Stimulated activated CD4-positive, alpha-beta T cell treated with anti-CD3 and anti-CD28 coated beads, Interleukin-4, amount 100 ng/mL, for 24 hours (primary cell): Measurements from ENCODE around the gene SLC66A3.

ENCODE experiments used
- DNase-seq: peaks from one replicate; pipeline ENCODE4 v3.0.0-alpha.2; 2020

Gene SLC66A3

DNA sequence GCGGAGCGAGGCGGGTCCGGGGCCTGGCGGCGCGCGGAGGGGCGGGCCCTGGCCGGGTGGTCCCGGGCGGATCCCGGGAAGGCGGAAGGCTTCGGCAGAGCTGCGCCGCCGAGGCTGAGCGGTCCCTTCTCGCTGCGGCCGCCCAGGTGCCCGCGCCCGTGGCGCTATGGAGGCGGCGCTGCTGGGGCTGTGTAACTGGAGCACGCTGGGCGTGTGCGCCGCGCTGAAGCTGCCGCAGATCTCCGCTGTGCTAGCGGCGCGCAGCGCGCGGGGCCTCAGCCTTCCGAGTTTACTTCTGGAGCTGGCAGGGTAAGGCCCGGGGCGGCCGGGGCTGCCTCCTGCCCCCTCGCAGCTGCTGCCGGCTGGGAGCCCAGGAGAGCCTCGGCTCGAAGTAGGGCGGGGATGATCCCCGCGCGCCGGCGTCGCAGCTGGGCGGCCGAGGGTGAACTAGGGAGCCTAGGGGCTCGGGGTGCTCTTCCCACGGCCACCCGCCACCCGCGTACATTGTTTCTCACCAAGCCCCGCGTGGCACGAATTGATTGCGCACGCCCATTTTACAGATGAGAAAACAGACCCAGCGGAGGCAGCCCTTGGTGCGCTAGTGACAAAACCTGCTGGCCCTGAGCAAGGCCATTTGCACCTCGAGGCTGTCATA, at the start of gene SLC66A3:
Gene SLC66A3 (plus strand): TSS at position 87 of the 655 bp plus-strand sequence. CDS start 80 bp downstream, at position 167.
- no peak for DNase-seq

DNA sequence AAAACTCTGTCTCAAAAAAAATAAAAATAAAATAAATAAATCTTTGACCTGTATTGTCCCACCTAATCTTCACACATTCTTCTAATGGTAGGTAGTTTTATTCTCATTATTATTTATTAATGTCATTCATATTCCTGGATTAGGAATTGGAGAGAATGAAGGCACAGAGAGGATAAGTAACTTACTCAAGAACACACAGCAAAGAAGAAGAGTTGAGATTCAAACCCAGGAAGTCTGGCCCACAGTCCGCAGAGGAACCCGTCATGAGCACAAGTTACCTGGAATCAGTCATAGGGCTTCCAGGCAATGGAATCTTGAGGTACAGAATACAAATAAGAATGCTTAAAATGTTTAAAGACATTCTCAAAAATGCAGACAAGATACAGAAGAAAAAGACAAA, 46.3 kb upstream of the SLC66A3 start:
- DNase-seq = no peak

GRCh38 chr2:11112870-11113428, 42.3 kb upstream of the SLC66A3 start:
- DNase-seq = no peak

- DNase-seq = no peak
Observed at GRCh38 chr2:11117776-11118175, 37.5 kb upstream of the SLC66A3 start.

DNA sequence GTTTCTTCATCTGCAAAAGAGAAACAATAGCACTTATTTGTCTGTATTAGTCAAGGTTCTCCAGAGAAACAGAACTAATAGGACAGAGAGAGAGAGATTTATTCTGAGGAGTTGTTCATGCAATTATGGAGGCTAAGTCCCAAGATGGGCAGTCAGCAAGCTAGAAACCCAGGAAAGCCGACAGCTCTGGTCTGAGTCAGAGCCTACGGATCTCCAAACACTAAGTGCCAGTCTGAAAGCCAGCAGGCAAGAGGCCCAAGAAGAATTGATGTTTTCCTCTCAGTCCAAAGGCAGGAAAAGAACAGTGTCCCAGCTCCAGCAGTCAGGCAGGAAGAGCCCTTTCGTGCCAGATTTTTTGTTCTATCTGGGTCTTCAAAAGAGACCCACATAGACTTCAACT, 36.5 kb upstream of the SLC66A3 start:
- DNase-seq = no peak

GRCh38 chr2:11121099-11121822, 34.0 kb upstream of the SLC66A3 start:
- no peak for DNase-seq

DNA sequence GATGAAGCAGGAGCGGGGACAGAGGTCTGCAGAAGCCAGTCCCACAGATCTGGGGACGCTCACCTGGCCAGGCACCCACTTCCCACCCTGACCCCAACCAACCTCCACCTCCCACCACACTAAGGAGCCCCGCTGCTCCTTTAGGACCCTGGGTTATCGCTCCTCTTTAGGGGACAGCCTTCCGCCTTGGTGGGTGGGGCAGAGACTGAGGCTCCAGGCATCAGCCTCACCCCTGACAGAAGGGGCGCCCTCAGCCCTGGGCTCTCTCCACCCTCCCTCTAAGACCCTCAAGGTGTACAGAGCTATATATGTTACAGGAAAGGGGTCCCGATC, 33.5 kb upstream of the SLC66A3 start:
- no peak for DNase-seq

DNA sequence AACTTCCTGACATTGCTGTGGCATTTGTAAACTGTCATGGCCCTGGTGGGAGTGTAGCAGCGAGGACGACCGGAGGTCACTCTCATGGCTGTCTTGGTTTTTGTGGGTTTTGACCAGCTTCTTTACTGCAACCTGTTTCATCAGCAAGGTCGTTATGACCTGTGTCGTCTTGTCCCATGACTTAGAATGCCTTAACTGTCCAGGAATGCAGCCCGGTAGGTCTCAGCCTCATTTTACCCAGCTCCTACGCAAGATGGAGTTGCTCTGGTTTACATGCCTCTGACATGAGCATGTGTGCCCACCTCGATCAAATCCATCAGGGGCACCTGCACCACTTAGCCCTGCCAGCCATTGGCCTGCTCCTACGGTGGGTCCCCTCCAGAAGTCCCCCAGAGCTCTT, 32.9 kb upstream of the SLC66A3 start:
- DNase-seq = no peak

DNA sequence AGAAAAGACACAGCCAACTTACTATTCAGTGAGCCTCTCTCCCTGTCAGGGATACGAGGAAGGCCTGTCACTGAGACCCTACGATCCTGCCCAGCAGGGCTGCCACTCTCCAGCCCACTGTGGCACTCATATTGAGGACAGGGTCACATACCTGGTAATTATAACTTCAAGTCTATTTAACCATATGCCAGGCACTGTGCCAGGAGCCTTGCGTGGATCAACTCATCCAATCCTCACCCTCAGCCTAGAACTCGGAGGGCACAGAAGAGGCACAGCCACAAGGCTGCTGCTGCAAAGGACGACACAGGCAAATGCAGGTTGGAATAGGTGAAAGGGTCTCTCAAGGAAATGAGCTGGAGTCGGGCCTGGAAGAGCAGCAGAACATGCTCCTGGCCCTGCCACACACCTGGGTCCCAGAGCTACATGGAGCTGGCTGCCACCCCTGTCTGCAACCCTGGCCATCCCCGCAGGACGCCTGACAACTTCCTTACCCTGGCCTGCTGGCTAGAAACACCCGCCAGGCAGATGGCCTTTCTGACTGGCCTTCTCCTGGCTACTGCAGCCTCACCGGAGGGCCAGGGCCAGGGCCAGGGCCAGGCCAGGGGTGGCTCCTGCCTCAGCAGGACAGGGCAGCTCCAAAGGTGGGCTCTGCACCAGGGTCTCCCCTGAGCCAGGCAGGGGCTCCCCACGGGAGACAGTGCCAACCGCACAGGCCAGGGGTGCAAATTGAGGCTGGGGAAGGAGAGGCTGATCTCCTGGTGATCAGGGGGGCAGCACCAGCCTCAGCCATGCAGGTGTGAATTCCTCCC, 32.1 kb upstream of the SLC66A3 start:
- DNase-seq = no peak

DNA sequence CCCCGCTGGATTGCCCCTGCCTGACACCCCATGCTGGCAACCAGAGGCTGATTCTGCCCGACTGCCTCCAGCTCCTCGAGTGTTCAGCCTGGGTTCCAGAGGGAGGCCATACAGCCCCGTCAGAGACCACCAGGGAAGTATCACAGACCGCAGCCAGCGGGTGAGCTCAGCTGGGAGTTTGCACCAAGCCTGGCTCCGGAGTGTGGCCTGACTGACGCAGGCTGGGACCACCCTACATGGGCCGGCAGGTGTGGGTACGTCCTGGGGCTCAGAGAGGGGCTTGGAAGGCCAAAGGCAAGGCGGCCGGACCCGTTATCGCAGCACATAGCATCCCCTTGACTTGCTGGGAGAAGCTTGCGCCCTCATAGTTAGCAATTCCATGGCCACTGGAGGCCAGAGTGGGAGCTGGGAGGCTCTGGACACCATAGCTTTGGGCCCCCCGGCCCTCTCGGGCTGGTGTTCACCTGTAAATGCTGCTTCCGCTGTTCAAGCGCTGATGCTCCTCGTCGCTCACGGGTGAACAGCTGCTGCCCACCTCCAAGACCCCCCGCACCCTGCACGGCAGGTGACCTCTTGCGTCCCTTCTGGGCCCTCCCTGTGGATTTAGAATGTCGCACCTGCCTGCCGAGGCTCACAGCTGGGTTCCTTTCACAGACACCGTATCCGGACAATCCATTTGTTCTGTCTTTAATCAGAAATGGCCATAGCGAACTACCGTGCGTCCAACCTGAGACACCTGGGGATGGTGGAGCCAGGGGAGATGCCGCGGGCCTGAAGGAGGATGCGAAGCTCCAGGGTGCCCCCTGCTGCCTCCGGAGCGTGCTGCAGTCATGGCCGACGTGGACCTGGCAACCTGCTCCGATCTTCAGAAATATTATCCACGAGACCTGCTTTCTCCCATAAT, 31.2 kb upstream of the SLC66A3 start:
- DNase-seq = peak; percentile 76

- DNase-seq = no peak
Observed at GRCh38 chr2:11124760-11125068, 30.6 kb upstream of the SLC66A3 start.

DNA sequence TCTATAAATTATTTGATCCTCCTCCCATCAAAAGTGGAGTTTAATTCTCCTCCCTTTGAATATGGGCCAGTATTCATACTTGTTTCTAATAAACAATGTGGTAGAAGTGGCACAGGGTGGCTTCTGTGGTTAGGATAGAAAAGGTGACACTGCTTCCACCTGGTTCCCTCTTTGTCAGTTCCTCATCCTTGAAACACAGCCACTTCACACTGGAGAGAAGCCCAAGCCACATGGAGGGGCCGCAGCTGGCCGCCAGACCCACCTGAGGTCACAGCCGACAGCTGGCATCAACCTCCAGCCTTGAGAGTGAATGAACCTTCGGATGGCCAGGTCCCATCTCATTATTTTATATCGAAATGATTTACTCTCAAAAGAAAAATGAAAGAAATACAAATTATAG, 27.5 kb upstream of the SLC66A3 start:
- DNase-seq = no peak

DNA sequence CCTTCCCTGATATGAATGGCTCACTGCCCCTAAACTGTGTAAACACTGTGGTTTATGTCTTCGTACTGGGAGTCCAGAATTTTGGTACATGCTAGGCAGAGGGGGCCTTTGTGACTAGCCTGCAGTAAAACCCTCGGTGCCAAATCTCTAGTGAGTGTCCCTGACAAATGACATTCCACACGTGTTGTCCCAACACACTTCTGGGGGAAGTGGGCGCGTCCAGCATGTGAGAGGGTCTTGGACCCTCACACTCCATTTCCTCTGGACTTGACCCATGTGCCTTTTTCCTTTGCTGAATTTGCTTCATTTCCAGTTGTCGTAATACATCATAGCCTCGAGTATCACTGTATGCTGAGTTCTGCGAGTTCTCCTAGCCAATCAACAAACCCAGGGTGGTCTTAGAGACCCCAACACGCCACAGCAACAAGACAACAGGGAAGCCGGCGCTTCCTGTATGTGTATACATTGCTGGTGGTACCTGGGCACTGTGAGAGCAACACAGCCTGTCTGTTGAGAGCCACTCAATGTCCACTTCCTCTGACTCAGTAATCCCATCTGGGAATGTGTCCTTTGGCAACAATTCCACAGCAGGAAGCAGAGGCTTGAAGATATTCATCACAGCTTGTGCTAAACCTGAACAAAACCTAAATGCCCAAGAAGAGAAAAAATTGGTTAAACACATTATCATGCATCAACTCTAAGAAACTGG, 26.9 kb upstream of the SLC66A3 start:
- DNase-seq = no peak

GRCh38 chr2:11129598-11130449, 25.4 kb upstream of the SLC66A3 start:
- peak; percentile 73 for DNase-seq

DNA sequence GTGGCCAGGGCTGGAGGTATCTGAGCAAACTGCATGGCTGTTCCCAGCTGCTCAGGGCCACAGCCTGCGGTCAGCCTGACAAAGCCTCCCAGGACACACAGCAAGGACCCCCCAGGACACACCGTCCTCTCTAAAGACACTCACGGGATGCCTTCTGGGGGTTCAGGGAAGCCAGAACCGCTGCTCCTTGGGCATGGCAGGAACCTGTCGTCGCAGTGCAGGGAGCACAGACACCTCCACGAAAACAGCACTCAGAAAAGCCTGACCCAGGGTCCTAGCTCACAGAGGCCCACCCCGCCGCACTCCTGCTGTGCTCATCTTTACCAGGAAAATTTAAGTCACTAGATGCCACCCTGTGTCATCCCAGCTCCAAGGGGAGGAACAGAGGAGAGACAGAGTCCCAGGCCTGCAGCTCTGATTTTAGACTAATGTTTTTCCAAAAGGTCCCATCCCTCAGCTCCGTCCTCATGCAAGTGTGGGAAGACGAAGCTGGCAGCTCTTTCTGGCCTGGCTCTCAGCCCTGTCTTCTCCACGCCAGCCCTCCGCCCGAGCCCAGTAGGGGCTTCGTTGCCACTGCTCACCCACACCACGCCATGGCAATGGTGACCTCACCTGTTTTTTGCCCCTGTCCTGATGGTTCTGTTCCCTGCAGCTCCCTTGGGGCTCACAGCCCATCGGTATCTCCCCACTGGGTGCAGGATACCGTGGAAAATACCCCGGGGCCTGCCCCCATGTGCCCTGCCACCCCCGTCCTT, 23.9 kb upstream of the SLC66A3 start:
- DNase-seq = no peak

- no peak for DNase-seq
Observed at GRCh38 chr2:11132036-11132671, 23.1 kb upstream of the SLC66A3 start.

DNA sequence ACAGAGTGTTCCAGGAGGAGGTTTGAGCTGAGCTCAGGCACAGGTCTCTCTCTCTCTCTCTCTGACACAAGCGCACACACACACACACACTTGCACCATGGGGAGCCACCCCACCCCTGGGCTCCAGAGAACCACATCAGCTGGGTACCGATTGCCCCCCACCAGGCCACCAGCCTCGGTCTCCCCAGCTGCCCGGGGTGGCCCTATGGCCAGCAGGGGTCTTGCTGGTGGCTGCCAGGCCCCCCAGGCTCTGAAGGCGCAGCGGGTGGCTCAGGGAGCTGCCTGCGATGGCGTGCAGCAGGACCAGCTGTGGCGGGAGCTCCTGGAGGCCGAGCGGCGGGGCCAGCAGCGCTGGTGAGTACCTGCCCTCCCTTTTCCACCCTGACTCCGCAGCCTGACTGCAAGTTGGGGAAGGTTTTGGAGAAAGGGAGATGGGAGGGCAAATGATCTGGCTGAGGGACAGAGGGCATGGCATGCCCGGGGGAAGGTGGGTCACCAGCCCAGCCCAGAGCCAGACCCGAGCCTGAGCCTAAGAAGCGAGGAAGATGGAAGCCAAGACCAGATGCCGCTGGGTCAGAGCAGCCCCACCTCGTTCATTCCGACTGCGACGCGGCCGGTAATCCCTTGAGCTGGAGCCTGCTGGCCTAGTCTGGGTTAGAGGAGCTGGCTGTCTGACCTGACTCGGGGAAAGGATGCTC, 21.9 kb upstream of the SLC66A3 start:
- no peak for DNase-seq

- no peak for DNase-seq
Observed at GRCh38 chr2:11133936-11134320, 21.3 kb upstream of the SLC66A3 start.

DNA sequence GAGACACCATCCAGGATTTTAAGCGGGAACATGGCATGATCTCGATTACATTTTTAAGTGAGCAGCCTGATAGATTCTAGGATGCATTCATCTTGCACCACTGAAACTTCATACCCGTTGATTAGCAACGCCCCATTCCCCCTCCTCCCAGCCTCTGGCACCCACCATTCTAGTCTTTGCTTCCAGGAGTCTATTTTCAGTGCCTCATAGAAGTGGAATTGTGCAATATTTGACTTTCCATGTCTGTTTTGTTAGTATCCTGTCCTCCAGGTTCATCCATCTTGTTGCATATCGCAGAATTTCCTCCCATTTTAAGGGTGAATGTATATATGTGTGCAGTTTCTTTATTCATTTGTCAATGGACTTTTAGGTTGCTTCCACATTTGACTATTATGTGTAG, 20.9 kb upstream of the SLC66A3 start:
- no peak for DNase-seq
